ENCODE results near the gene LMNTD2. TPM values are rescaled to one million over a fixed set of nuclear protein-coding genes. Genes with fewer than 3 reads are reported as not detected.

The LMNTD2 gene
- total RNA-seq, 1 donor from 2014 or later = 16.6 TPM

DNA sequence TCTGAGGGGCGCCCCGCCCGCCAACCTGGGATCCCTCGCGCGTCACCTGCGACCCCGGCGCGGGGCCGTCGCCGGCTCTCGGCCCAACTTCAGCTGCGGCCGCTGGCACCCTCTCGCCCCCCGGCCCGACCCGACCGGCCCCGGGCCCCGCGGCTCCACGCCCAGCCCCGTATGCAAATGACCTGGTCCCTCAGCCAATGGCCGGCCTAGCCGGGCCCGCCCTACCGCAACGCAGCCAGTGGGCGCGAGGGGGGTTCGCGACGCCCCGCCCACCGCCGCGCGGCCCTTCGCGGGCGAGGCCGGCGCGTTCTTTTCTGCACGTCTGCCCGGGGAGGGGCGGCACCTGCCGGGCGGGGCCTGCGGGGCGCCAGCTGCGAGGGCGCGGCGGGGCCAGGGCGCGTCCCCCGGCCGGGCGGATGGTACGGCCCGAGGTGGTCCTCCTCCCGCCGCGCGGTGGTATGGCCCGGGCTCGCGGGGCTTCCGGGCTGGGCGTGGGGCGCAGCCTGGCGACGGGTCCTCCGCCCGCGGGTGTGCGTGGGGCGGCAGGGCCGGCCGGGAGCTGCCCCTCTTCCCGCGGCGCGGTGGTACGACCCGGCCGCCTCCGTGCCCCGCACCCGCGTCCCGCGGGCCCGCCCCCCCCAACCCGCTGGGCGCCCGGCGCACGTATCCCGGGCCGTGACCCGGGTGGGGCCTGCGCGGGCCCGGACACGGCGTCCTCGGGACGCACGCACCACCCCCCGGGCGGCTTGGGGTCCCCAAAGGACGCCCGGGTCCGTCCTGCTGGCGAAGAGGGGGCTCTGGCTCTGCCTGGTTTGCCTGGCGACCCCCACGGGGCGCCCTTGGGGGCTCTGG, 8.0 kb upstream of the LMNTD2 start:
- TF ChIP-seq, protein P1, sequence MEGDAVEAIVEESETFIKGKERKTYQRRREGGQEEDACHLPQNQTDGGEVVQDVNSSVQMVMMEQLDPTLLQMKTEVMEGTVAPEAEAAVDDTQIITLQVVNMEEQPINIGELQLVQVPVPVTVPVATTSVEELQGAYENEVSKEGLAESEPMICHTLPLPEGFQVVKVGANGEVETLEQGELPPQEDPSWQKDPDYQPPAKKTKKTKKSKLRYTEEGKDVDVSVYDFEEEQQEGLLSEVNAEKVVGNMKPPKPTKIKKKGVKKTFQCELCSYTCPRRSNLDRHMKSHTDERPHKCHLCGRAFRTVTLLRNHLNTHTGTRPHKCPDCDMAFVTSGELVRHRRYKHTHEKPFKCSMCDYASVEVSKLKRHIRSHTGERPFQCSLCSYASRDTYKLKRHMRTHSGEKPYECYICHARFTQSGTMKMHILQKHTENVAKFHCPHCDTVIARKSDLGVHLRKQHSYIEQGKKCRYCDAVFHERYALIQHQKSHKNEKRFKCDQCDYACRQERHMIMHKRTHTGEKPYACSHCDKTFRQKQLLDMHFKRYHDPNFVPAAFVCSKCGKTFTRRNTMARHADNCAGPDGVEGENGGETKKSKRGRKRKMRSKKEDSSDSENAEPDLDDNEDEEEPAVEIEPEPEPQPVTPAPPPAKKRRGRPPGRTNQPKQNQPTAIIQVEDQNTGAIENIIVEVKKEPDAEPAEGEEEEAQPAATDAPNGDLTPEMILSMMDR (IDR thresholded peaks at IDR 0.05; ENCODE audit: unreplicated experiment) = no peak
- Mint-ChIP-seq H3K9me3 (no peaks in the 10 kb centered on the region), H3K4me1 (peaks cover 41% of the 10 kb centered on the region), H3K36me3 (no peaks in the 10 kb centered on the region), H3K4me3 (peak overlapping the region; percentile 71), H3K27ac (peak overlapping the region; percentile 53), H3K27me3 (ENCODE audit: low read depth) (no peaks in the 10 kb centered on the region)
- DNase-seq (ENCODE audit: low spot score in 2 of 2, unreplicated experiment in 2 of 2) = peak; percentile 93 to 94

DNA sequence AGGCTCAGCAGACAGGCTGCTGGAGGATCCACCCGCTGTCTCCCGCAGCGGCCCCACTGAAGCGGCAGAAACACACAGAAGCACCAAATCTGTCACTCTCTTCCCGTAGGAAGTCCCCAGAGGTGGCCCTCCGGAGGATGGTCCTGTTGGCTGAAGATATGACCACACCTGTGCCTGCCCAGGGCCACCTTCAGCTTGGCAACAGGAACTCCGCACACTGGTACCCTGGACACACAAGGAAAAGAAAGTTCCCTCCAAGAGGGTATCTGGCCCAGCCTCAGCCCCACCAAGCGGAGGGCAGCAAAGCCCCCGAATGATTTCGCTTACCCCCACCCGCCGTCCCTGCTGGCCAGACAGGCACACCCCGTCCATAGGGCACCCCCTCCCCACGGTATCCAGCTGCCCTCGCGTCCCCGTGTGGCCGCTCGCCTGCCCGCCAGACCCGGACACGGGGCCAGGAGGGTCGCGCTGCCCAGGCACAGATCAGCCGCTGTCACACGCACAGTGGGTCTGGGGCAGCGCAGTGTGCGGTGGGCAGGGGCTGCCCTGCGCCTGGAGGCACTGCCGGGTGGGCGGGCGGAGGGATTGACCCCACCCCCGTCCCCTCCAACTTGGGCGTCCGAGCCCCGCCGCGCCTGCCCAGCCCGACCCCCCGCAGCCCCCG, 7.2 kb upstream of the LMNTD2 start:
- peak overlapping the region; percentile 64 for H3K27ac Mint-ChIP-seq
- peaks cover 37% of the 10 kb centered on the region for H3K4me1 Mint-ChIP-seq
- peak overlapping the region; percentile 82 for H3K4me3 Mint-ChIP-seq
- no peaks in the 10 kb centered on the region for H3K27me3 Mint-ChIP-seq (ENCODE audit: low read depth)
- no peak for DNase-seq (ENCODE audit: low spot score in 2 of 2, unreplicated experiment in 2 of 2)
- H3K9me3 Mint-ChIP-seq = no peaks in the 10 kb centered on the region
- H3K36me3 Mint-ChIP-seq = no peaks in the 10 kb centered on the region
- TF ChIP-seq, protein P1 (IDR thresholded peaks at IDR 0.05; ENCODE audit: unreplicated experiment) = no peak

DNA sequence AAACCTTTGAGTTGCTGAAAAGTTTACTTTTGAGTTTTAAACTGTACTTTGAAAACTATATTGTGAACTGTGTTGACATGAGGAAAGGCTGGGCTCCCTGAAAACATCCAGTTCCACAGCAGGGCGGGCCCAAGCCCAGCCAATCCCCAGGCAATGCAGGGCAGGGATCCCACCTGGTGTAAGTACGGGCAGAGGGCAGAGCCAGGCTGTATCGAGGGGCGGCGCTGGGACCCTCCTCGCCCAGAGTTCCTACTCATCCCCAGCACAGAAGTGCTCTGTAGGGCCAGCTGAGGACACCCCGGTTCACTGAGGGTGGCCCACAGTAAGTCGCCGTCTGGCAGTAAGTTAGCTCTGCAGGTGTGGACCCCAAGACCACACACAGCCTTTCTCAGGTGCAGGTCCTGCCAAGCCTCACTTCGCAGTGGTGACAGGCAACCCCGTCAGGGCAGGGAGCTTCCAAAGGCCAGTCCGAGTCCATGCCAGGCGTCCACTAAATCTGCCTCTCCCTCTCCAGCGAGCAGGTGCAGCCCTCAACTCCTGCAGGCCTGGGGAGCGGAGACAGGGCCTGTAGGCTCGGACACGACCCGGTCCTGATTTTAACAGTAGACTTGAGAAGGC, 6.6 kb upstream of the LMNTD2 start:
- no peaks in the 10 kb centered on the region for H3K36me3 Mint-ChIP-seq
- H3K27ac Mint-ChIP-seq = peak overlapping the region; percentile 64
- peaks cover 37% of the 10 kb centered on the region for H3K4me1 Mint-ChIP-seq
- TF ChIP-seq, protein P1 (IDR thresholded peaks at IDR 0.05; ENCODE audit: unreplicated experiment) = no peak
- H3K27me3 Mint-ChIP-seq (ENCODE audit: low read depth) = no peaks in the 10 kb centered on the region
- DNase-seq (ENCODE audit: low spot score in 2 of 2, unreplicated experiment in 2 of 2) = no peak
- H3K4me3 Mint-ChIP-seq = peak overlapping the region; percentile 82
- no peaks in the 10 kb centered on the region for H3K9me3 Mint-ChIP-seq

DNA sequence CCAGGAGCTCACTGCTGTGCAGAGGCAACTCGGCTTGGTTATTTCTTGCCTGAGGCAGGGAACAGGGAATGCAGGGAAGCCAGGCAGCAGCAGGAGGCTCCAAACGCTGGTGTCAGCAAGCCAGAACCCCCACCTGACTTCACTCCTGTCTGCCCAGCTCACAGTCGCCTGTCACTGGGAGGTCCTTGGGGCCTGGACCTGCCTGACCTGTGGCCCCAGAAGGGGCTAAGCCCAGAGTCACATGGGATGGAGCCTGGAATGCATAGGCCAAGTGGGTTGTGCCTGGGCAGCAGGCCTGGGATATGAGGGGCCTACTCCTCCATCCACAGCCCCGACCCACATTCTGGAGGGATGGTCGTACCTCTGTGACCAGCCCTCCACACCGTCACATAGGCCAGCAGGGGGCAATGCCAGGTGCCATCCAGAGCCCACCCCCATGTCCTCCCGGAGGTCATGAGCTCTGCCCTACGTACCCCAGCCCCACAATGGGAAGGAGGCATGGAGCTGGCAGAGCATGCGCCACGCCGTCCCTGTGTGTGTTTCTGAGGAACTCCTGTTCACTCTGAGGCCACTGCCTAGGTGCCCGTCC, 5.5 kb upstream of the LMNTD2 start:
- Mint-ChIP-seq H3K9me3 (no peaks in the 10 kb centered on the region), H3K27ac (peak overlapping the region; percentile 16)

More for the DNA sequence above, 5.5 kb upstream of the LMNTD2 start:
- no peaks in the 10 kb centered on the region for H3K36me3 Mint-ChIP-seq
- no peak for DNase-seq (ENCODE audit: low spot score in 2 of 2, unreplicated experiment in 2 of 2)
- peaks cover 38% of the 10 kb centered on the region for H3K4me1 Mint-ChIP-seq
- H3K4me3 Mint-ChIP-seq = no peak overlapping the region
- H3K27me3 Mint-ChIP-seq (ENCODE audit: low read depth) = no peaks in the 10 kb centered on the region
- TF ChIP-seq, protein P1 (IDR thresholded peaks at IDR 0.05; ENCODE audit: unreplicated experiment) = no peak
